SK-N-SH (cell line): ENCODE results near the gene FAM184B. TPM values are rescaled to one million over a fixed set of nuclear protein-coding genes. Genes with fewer than 3 reads are reported as not detected.
A peak's percentile ranks its signal among the peaks of the same experiment; 100 is the strongest.

Experiments used
- CTCF ChIA-PET: fragments of 300-600, 350-600 bp; formaldehyde crosslinking; extraction: SDS; loops from one replicate; lab custom pipeline; 2021; lab: Yijun Ruan, JAX
- POLR2A ChIA-PET: fragments of 350-600 bp; sonication (Branson Sonifier 250); formaldehyde crosslinking; extraction: SDS; loops from one replicate; lab custom pipeline; 2020; ENCODE audit warnings: antibody characterized with exemption, inconsistent platforms; lab: Yijun Ruan, JAX
- DNase-seq: peaks from one replicate; pipeline ENCODE4 v3.0.0; 2012
- H2AFZ ChIP-seq: fragments of 200-600 bp; sonication (generic); 2 replicates; pipeline ENCODE4 v1.8.1; 2016; ENCODE audit warnings: antibody characterized with exemption, mild to moderate bottlenecking, low read depth
- H3F3A ChIP-seq: fragments of 200-600 bp; sonication (generic); replicated peaks from 2 replicates; pipeline ENCODE3; 2016; ENCODE audit warnings: antibody characterized with exemption, mild to moderate bottlenecking; ENCODE audit not compliant: insufficient read depth
- H3K27ac ChIP-seq, 2 experiments: fragments of 200-500 bp in 1 of 2; fragments of 200-600 bp in 1 of 2; sonication (Bioruptor generic) in 1 of 2; sonication (generic), shearing (Covaris generic) in 1 of 2; 2 replicates each; pipeline versions ENCODE4 v1.5.1 to v1.6.1; 2014 to 2016; ENCODE audit warnings: low read depth in 2 of 2, inconsistent platforms in 1 of 2, low read length in 1 of 2, mild to moderate bottlenecking in 1 of 2, mixed read lengths in 1 of 2
- H3K27me3 ChIP-seq: fragments of 200-600 bp; sonication (generic), shearing (Covaris generic); 2 replicates; pipeline ENCODE4 v1.6.1; 2016; ENCODE audit warnings: mixed run types; ENCODE audit not compliant: insufficient read depth
- H3K36me3 ChIP-seq, 2 experiments: fragments of 200-500 bp in 1 of 2; fragments of 200-600 bp in 1 of 2; sonication (Bioruptor generic) in 1 of 2; sonication (generic) in 1 of 2; replicated peaks in 1 of 2; 2 replicates each; pipeline versions ENCODE3 to v1.5.1; 2014 to 2016; ENCODE audit warnings: low read length in 1 of 2, mild to moderate bottlenecking in 1 of 2; ENCODE audit not compliant: insufficient read depth in 2 of 2, control insufficient read depth in 1 of 2
- H3K4me1 ChIP-seq, 2 experiments: fragments of 200-500 bp in 1 of 2; fragments of 200-600 bp in 1 of 2; sonication (Bioruptor generic) in 1 of 2; sonication (generic), shearing (Covaris generic) in 1 of 2; 2 replicates each; pipeline versions ENCODE4 v1.5.1 to v1.6.1; 2014 to 2016; ENCODE audit warnings: low read depth in 1 of 2, low read length in 1 of 2, mixed run types in 1 of 2; ENCODE audit not compliant: insufficient read depth in 2 of 2, control insufficient read depth in 1 of 2
- H3K4me2 ChIP-seq: fragments of 200-600 bp; sonication (generic), shearing (Covaris generic); 2 replicates; pipeline ENCODE4 v1.6.1; 2017; ENCODE audit warnings: mixed run types
- H3K4me3 ChIP-seq, 2 experiments: fragments of 200-500 bp in 1 of 2; fragments of 200-600 bp in 1 of 2; sonication (Bioruptor generic) in 1 of 2; sonication (generic), shearing (Covaris generic) in 1 of 2; 2 replicates each; pipeline versions ENCODE4 v1.5.1 to v1.8.1; 2014 to 2016; ENCODE audit warnings: low read depth in 2 of 2, inconsistent platforms in 1 of 2, low read length in 1 of 2, mild to moderate bottlenecking in 1 of 2, mixed read lengths in 1 of 2, moderate library complexity in 1 of 2
- H3K79me2 ChIP-seq: fragments of 200-600 bp; sonication (generic); 2 replicates; pipeline ENCODE4 v1.8.1; 2017; ENCODE audit warnings: mild to moderate bottlenecking; ENCODE audit not compliant: insufficient read depth
- H3K9ac ChIP-seq: fragments of 200-600 bp; sonication (generic); 2 replicates; pipeline ENCODE4 v1.6.1; 2017; ENCODE audit warnings: mixed run types
- H3K9me2 ChIP-seq: fragments of 200-600 bp; sonication (generic); 2 replicates; pipeline ENCODE4 v1.6.1; 2017; ENCODE audit warnings: mixed run types
- H3K9me3 ChIP-seq: fragments of 200-600 bp; sonication (generic); 2 replicates; pipeline ENCODE4 v1.6.1; 2017; ENCODE audit warnings: mixed run types, mild to moderate bottlenecking, moderate library complexity
- H4K20me1 ChIP-seq: fragments of 200-600 bp; sonication (generic); 2 replicates; pipeline ENCODE4 v1.6.1; 2017; ENCODE audit warnings: mild to moderate bottlenecking, mixed run types; ENCODE audit not compliant: insufficient read depth
- EZH2phosphoT487 ChIP-seq: fragments of 200-600 bp; sonication (generic); IDR thresholded peaks from 2 replicates; pipeline ENCODE4 v1.6.1; 2017; ENCODE audit warnings: low read depth, mixed run types, mild to moderate bottlenecking, antibody characterized with exemption, moderate library complexity, borderline replicate concordance
- FOSL2 ChIP-seq: IDR thresholded peaks from 2 replicates; pipeline ENCODE4 v1.4.0; 2012; ENCODE audit warnings: low read depth, mild to moderate bottlenecking, moderate library complexity, borderline replicate concordance
- FOXJ3 ChIP-seq: sonication (generic); formaldehyde crosslinking; IDR thresholded peaks from 2 replicates; pipeline ENCODE4 v1.5.1; 2020; ENCODE audit warnings: mild to moderate bottlenecking, missing genetic modification reagents
- GABPA ChIP-seq: IDR thresholded peaks from 2 replicates; pipeline ENCODE4 v1.4.0; 2012; ENCODE audit warnings: low read depth, mild to moderate bottlenecking
- GATA2 ChIP-seq: sonication (generic); formaldehyde crosslinking; IDR thresholded peaks from 2 replicates; pipeline ENCODE4 v1.5.0; 2020; ENCODE audit warnings: mild to moderate bottlenecking, missing genetic modification reagents
- NRF1 ChIP-seq: IDR thresholded peaks from 2 replicates; pipeline ENCODE4 v1.6.1; 2012; ENCODE audit warnings: low read depth, mild to moderate bottlenecking, low read length
- RCOR1 ChIP-seq: fragments of 150-350 bp; IDR thresholded peaks from 2 replicates; pipeline ENCODE4 v1.6.1; 2017; ENCODE audit warnings: antibody characterized with exemption, low read length
- RFX5 ChIP-seq: IDR thresholded peaks from 2 replicates; pipeline ENCODE4 v1.6.1; 2012; ENCODE audit warnings: mild to moderate bottlenecking, improper control_type of control experiment, low read length
- SIN3A ChIP-seq: IDR thresholded peaks from 2 replicates; pipeline ENCODE4 v1.6.1; 2012; ENCODE audit warnings: low read depth, mild to moderate bottlenecking, low read length, moderate library complexity, borderline replicate concordance
- SMC3 ChIP-seq: IDR thresholded peaks from 2 replicates; pipeline ENCODE4 v1.6.1; 2012; ENCODE audit warnings: low read depth, low read length, improper control_type of control experiment
- TEAD4 ChIP-seq: IDR thresholded peaks from 2 replicates; pipeline ENCODE4 v1.4.0; 2012; ENCODE audit warnings: mild to moderate bottlenecking, borderline replicate concordance; ENCODE audit not compliant: insufficient read depth
- USF2 ChIP-seq: fragments of 150-350 bp; IDR thresholded peaks from 2 replicates; pipeline ENCODE4 v1.6.1; 2017; ENCODE audit warnings: antibody characterized with exemption, low read length, low read depth, borderline replicate concordance
- WGBS: methylation state at CpG from one replicate; pipeline ENCODE4 v1.1.6; 2017; ENCODE audit warnings: low lambda C conversion rate; 5-methylcytosine and 5-hydroxymethylcytosine counted together
- polyA plus RNA-seq, 3 experiments: library from polyadenylated mRNA; depleted of rRNA; stranded (reverse); fragments of >200 nt; gene quantifications; 2 replicates each; pipeline ENCODE4 v1.2.3, GENCODE V29; 2012

FAM184B gene
- polyA plus RNA-seq, 1 of the 3 experiments (the other 2 are of a cell fraction): not detected

DNA sequence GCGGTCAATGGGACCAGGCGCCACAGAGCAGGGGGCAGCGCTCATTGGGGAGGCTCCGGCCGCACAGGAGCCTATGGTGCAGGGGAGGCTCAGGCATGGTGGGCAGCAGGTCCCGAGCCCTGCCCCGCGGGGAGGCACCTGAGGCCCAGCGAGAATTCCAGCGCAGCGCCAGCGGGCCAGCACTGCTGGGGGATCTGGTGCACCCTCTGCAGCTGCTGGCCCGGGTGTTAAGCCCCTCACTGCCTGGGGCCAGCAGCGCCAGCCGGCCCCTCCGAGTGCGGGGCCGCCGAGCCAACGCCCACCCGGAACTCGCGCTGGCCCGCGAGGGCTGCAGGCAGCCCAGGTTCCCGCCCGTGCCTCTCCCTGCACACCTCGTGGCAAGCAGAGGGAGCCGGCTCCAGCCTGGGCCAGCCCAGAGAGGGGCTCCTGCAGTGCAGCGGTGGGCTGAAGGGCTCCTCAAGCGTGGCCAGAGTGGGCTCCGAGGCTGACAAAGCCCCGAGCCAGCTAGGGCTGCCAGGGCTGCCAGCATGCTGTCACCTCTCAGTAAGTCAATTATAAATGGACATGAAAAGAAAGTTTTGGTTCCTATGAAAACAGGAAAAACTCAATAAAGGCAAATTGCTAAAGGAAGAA is 14.5 kb downstream of the FAM184B start (continued):
- TF ChIP-seq EZH2phosphoT487 (no peak), NRF1 (no peak), RCOR1 (no peak), SMC3 (no peak)

DNA sequence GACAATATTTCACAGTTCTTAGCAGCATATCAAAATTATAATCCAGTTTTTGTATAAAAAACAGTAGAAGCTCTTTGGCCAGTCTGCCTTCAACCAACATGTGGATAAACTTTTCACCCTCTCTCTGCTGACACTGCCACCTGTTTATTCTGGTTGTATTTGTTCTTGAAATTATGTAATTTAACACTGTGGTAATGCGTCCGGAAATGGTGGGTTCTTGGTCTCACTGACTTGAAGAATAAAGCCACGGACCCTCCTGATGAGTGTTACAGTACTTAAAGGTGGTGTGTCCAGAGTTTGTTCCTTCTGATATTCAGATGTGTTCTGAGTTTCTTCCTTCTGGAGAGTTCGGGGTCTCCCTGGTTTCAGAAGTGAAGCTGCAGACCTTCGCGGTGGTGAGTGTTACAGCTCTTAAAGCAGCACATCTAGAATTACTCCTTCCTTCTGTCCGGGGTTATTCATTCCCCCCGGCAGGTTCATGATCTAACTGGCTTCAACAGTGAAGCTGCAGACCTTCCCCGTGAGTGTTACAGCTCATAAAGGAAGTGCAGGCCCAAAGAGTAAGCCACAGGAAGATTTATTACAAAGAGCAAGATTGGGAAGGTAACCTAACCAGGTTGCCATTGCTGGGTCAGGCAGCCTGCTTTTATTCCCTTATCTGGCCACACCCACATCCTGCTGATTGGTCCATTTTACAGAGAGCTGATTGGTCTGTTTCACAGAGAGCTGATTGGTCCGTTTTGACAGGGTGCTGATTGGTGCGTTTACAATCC is 15.7 kb downstream of the FAM184B start:
- Histone ChIP-seq H3F3A (no peaks in the 10 kb centered on the region), H3K27me3 (no peaks in the 10 kb centered on the region), H3K36me3 (no peaks in the 10 kb centered on the region), H3K4me3 (no peak overlapping the region), H2AFZ (no peak overlapping the region), H3K4me2 (no peak overlapping the region), H4K20me1 (no peaks in the 10 kb centered on the region), H3K4me1 (no peaks in the 10 kb centered on the region; a peak in 1 of 4 replicates), H3K27ac (no peak overlapping the region), H3K9ac (no peak overlapping the region), H3K79me2 (no peaks in the 10 kb centered on the region), H3K9me3 (no peaks in the 10 kb centered on the region), H3K9me2 (no peaks in the 10 kb centered on the region)
- no peak for DNase-seq
- CTCF ChIA-PET: no interaction called here
- POLR2A ChIA-PET: no interaction called here
- TF ChIP-seq GATA2 (CRISPR knock-in tag) (no peak), RFX5 (no peak), FOXJ3 (no peak), USF2 (no peak), NRF1 (no peak), TEAD4 (no peak), GABPA (no peak), EZH2phosphoT487 (no peak)
- WGBS: 63% methylated on average over 11 of the region's 11 CpGs

DNA sequence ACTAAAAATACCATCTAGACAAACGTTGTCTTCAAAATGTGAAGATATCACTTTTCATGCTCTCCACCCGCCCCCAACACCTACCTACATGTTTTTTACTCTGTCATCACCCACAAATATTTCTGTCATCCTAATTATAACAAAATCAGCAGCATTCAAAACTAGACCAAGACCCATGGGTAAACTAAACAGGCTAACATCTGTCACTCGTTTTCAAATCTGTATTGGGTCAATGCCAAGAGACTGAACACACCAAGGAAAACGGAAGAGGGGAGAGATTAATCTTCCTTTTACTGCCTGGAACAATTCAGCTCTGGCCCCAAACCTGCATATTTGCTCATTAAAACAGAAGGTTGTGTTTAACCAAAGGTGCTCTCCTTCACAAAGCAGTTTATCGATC is 17.5 kb downstream of the FAM184B start:
- Histone ChIP-seq H3K27me3 (no peaks in the 10 kb centered on the region), H3F3A (no peaks in the 10 kb centered on the region), H3K4me2 (no peak overlapping the region), H3K36me3 (no peaks in the 10 kb centered on the region), H3K4me1 (no peaks in the 10 kb centered on the region; a peak in 1 of 4 replicates), H3K9me3 (no peaks in the 10 kb centered on the region), H3K4me3 (no peak overlapping the region), H4K20me1 (no peaks in the 10 kb centered on the region), H3K79me2 (no peaks in the 10 kb centered on the region), H3K27ac (peak overlapping the region in 1 of 2 experiments; percentile 31; a peak in 1 of 4 replicates), H3K9ac (no peak overlapping the region), H3K9me2 (no peaks in the 10 kb centered on the region), H2AFZ (no peak overlapping the region)
- ChIA-PET POLR2A (no interaction called here), CTCF (interaction anchor here (1.1 kb wide), 1 partner anchor 22 kb away, joined by 4 read pairs; no protein-coding TSS in a partner anchor)
- peak; percentile 33 for DNase-seq
- TF ChIP-seq FOSL2: no peak
- no peak for TF ChIP-seq SIN3A
- 30% methylated on average over 5 of the region's 5 CpGs for WGBS
